H1 (cell line): ENCODE measurements around the gene DRAM1. TPM values are rescaled to one million over a fixed set of nuclear protein-coding genes. Genes with fewer than 3 reads are reported as not detected.

Source experiments
- CBX8 ChIP-seq: fragments of 300-800, 300-1000 bp; sonication (generic); IDR thresholded peaks from 2 replicates; pipeline ENCODE4 v1.7.1; 2016; ENCODE audit warnings: low read depth, low read length, borderline replicate concordance
- KDM1A ChIP-seq: fragments of 200-600, 300-600 bp; sonication (generic); IDR thresholded peaks from 2 replicates; pipeline ENCODE4 v1.7.1; 2016; ENCODE audit warnings: mild to moderate bottlenecking, low read length, borderline replicate concordance
- KDM5A ChIP-seq: fragments of 200-600 bp; IDR thresholded peaks from 2 replicates; pipeline ENCODE4 v1.7.1; 2012; ENCODE audit warnings: mild to moderate bottlenecking, low read length, inconsistent platforms, mixed read lengths
- PHF8 ChIP-seq: fragments of 200-600 bp; sonication (generic); conservative IDR thresholded peaks from 2 replicates; pipeline ENCODE4 v1.7.1; 2012; ENCODE audit warnings: low read depth, mild to moderate bottlenecking, inconsistent platforms, low read length, moderate library complexity
- POLR2A ChIP-seq, 2 experiments: IDR thresholded peaks; 1 replicate in 1 of 2; 2 replicates in 1 of 2; pipeline ENCODE4 v1.6.1; 2011; ENCODE audit warnings: low read depth in 2 of 2, low read length in 2 of 2, mild to moderate bottlenecking in 2 of 2; ENCODE audit errors: control extremely low read depth in 1 of 2
- SUZ12 ChIP-seq: fragments of 200-600 bp; sonication (generic); IDR thresholded peaks from 2 replicates; pipeline ENCODE4 v1.6.1; 2012; ENCODE audit warnings: mild to moderate bottlenecking, inconsistent platforms, low read length, moderate library complexity, mixed read lengths
- TBP ChIP-seq: IDR thresholded peaks from 2 replicates; pipeline ENCODE4 v1.6.1; 2011; ENCODE audit warnings: low read depth, low read length, improper control_type of control experiment
- polyA plus RNA-seq, 7 experiments: library from polyadenylated mRNA; depleted of rRNA in 3 of 7; stranded (reverse) in 5 of 7; unstranded in 2 of 7; fragments of >200 nt in 5 of 7; fragments of 200-250 nt in 2 of 7; gene quantifications; 1 replicate in 5 of 7; 2 replicates in 1 of 7; 4 replicates in 1 of 7; pipeline versions ENCODE4 v1.2.1 to v1.2.3, GENCODE V29; 2011 to 2013; ENCODE audit warnings: missing spikeins in 2 of 7, mixed read lengths in 2 of 7
- total RNA-seq: library from RNA; stranded (reverse); fragmentation: NEBNext Ultra II Directional; extraction: Animal tissue kit (Norgen Biotek cat#: 25700); gene quantifications from 2 replicates; pipeline ENCODE4 v1.2.1, GENCODE V29; 2021

The DRAM1 gene
- total and polyA plus RNA-seq, 2 of the 8 experiments (the other 6 are each of a cell fraction or from before 2014, with no cell fraction given): 4.6 to 6.2 TPM

- TF ChIP-seq KDM1A (no peak), PHF8 (no peak), KDM5A (no peak), POLR2A (IDR thresholded peaks at IDR 0.05; ENCODE audit: control extremely low read depth in 1 of 2, low read depth in 2 of 2, low read length in 2 of 2) (no peak), SUZ12 (no peak), CBX8 (no peak), TBP (no peak)
Observed at GRCh38 chr12:101925935-101926334, 48.6 kb downstream of the DRAM1 start (continued).
